GM19099 (cell line): ENCODE data around the gene LDLRAD3.

ENCODE experiments used
- POLR2A ChIP-seq: IDR thresholded peaks from 3 replicates; pipeline ENCODE4 v1.6.1; 2011; ENCODE audit warnings: low read depth; ENCODE audit not compliant: insufficient read length; ENCODE audit errors: extremely low read depth

Gene LDLRAD3

DNA sequence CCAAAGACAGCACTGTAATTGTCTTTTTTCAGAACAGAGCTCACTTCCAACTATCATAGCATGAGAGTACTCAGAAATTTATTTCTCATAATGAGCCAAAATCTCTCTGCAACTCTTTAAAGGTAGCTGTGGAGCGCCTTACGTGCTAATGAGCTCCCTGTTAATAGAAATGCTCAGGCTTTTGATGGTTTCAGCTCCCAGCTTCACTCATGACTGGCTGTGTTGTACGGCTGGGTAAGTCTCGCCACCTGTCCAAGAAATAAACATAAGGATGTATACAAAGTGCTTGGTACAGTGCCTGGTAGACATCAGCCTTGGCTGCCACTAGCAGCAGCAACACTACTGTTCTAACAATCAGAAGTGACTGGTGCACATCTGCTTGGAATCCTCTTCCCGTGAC is 109.4 kb downstream of the LDLRAD3 start:
- TF ChIP-seq POLR2A, result no peak

DNA sequence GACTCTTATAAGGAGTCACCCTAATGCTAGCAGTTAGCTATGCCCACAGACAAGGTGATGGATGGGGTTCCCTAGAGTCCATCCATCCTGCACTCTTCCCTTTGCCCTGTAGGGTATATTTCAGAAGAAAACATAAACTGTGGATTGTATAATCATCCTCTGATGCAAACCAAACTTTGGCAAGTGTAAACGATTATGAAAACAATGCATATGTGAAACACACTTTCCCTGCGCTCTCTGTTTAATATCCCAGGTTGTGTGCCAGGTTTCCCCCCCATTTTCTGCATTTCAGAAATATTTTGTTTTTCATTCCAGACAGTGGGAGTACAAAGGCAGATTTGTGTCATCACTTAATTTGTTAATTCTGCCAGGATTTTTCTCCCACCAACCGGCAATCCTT is 110.0 kb downstream of the LDLRAD3 start:
- TF ChIP-seq POLR2A, result no peak

DNA sequence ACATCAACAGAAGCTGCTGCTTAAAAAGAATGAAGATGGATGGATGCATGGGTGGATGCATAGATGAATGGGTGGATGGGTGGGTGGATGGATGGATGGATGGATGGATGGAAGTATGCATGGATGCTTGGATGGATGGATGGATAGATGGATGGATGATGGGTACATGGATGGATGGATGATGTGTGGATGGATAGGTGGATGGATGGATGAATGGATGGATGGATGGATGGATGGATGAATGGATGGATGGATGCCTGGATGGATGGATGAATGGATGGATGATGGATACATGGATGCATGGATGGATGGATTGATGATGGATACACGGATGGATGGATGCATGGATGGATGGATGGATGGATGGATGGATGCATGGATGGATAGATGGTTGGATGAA is 110.8 kb downstream of the LDLRAD3 start:
- no peak for TF ChIP-seq POLR2A

DNA sequence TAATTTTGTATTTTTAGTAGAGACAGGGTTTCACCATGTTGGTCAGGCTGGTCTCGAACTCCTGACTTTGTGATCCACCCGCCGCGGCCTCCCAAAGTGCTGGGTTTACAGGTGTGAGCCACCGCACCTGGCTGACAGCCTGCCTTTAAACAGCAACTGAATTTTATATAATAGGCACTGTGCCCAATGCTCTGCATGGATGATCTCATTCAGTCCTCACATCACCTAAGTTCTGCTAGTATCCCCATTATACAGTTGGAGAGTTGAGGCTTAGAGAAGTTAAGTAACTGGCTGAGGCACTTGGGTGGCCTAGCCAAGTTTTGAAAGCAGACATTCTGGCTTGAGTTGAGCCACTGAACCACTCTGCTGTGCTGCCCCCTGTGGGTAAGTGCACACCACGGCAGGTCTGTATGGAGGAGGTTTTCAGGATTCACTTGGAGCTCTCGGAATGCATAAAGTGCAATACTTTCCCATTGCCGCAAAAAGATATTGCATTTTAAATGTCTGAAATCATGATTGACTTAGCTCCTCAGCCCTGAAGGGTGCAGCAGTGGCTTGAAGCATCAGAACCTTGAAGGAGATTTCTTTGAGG is 112.4 kb downstream of the LDLRAD3 start:
- TF ChIP-seq POLR2A, result no peak

DNA sequence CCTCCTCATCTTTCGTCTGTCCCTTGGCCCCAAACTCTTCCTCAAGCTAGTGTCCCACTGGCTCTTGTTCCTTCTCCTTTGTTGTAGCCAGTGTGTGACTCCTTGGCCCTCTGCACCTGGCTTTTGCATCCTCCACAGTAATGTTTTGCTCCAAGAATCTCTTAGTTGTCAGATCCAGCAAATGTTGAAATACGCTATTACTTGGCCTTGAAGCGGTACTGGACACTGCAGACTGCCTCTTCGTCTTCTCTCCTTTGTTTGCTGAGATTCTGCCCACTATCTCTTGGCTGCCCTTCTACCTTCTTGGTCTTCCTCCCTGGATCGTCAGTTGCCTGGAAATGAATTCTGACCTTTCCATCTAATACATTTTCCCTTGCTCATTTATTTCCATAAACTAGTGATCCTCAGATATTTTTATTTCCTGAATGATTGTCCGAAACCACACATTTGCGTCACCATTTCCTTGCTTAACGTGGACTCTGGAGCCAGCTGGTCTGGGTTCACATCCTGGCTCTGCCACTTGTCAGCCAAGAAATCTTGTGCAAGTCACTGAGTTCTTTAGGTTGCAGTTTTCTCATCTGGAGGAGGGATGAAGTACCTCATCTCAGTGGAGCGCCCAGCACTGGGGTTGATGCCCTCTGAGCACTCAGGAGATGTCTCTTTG is 113.6 kb downstream of the LDLRAD3 start:
- no peak for TF ChIP-seq POLR2A

DNA sequence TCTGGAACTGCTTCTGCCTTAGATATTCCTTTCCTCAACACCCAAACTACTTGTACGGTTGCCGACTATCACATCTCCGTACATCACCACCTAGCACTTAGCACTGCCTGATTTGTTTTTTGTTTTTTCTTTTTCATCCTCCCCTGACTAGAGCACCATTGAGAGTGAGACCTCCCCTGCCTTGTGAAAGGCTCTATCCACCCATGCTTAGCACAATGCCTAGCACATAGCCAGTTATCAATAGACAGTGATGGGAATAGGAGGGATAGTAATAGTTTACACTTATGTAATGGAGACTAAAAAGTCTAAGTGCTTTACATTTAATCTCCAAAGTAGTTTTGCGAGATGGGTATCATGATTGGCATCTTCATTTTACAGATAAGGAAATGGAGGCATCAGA is 115.8 kb downstream of the LDLRAD3 start:
- no peak for TF ChIP-seq POLR2A

DNA sequence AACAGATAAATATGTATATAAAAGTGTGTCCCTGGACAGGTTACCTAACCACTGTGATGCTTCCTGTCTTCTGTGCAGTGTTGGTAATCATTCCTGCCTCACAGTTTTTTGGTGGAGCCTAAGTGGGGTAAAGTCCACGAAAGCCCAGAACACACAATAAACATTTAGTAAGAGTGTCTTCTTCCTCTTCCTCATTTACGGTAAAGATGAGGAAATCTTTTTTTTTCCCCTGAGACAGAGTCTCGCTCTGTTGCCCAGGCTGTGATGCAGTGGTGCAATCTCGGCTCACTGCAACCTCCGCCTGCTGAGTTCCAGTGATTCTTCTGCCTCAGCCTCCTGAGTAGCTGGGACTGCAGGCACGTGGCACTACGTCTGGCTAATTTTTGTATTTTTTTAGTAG is 117.1 kb downstream of the LDLRAD3 start:
- TF ChIP-seq POLR2A, result no peak

DNA sequence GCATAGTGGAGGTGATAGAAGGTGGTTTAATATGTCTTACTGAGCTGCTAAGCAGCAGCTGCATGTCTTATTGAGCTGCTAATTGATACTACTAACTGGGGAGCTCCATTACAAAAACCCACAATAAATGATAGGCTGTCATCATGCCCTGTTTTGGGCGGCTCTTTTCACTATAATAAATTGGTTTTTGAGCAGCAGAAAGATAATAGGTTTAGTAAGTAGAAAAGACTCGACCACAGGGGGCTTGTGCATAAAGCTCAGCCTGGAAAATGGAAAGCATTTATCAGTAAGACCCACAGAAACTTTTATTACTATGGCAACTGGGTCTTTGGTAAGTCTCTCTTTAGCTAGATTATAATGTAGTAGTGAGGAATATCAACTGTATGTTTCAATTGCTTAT is 117.6 kb downstream of the LDLRAD3 start:
- no peak for TF ChIP-seq POLR2A

DNA sequence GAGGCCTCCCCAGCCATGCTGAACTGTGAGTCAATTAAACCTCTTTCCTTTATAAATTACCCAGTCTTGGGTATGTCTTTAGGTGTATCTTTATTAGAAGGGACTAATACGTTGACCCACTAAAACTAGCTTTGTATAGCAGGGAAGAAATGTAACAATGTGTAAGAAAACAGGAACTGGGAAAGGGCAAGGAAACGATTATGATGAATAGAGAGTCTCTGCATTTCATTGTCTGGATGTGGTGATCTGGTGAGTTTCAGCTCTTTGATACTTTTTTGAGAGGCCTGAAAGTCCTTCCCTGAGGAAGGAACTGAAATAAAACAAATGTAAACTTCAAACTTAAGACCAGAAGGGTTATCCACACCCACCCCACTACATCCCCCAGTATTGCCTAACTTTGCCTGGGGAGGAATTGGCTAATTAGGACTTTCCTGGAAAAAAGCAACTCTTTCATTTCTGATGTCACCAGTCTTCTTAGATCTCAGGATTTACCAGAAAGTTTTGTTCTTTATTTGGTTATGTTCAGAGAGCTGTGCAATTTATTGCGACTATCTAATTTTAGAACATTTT is 119.0 kb downstream of the LDLRAD3 start:
- no peak for TF ChIP-seq POLR2A

DNA sequence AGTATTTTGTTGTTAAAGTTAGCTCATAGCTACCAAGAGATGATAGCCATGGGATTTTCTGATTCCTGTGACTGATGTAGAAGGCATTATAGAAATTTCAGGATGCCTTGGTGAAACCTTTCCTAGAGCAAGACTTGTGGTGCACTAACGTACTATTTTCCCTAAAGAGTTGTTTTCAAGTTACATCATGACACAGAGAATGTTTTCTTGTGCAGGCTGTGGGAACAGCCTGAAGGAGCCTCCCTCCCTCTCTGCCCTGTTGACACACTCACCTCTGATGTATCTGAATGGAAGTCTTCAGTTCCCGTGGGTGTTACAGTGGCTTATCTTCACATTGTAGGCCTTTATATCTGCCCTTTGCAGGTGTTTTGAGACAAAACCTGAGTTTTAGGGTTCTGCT is 121.6 kb downstream of the LDLRAD3 start:
- no peak for TF ChIP-seq POLR2A

DNA sequence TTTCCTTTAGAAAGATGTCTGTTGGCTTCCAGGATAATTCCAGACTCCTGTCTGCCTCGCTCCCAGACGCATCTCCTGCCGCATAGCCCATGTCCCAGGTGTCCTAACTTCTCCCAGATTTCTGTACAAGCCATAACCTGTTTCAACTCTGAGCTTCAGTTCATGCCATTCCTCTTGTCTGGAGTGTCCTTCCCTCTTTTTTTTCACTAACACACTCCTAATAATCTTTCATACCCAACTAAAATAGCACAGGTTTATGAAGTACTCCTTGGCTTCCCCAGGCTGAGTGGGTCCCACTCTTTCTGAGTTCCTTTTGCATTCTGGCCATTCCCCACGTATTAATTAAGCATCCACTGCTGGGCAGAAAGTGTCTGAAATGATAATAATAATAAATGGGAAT is 123.0 kb downstream of the LDLRAD3 start:
- TF ChIP-seq POLR2A, result no peak

DNA sequence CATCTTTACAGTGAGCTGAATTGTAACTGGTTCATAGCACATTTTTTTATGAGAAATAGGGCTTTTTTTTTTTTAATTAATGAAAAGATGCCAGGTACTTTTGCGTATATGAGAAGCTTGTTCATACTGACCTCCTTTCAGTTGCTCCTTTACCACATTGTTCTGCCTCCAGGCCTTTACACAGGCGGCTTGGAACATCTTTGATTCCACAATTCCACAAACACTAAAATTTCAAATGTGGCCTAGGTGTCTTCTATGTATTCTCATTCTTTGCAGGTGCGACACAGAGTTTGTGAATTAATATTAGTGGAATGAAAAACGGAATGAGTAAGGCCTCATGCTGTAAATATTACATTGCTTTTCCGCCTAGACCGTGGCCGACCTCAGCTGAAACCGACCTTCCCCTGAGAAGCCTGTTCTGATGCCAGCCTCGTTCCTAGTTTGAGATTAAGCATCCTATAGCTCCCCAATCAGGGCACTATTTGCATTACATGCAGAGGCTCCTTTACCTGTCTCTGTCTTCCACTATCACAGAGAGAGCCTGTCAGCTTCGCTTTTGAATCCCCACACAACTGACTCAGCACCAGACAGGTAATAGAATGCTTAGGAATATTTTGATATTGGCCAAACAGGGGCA is 125.8 kb downstream of the LDLRAD3 start:
- TF ChIP-seq POLR2A, result no peak

DNA sequence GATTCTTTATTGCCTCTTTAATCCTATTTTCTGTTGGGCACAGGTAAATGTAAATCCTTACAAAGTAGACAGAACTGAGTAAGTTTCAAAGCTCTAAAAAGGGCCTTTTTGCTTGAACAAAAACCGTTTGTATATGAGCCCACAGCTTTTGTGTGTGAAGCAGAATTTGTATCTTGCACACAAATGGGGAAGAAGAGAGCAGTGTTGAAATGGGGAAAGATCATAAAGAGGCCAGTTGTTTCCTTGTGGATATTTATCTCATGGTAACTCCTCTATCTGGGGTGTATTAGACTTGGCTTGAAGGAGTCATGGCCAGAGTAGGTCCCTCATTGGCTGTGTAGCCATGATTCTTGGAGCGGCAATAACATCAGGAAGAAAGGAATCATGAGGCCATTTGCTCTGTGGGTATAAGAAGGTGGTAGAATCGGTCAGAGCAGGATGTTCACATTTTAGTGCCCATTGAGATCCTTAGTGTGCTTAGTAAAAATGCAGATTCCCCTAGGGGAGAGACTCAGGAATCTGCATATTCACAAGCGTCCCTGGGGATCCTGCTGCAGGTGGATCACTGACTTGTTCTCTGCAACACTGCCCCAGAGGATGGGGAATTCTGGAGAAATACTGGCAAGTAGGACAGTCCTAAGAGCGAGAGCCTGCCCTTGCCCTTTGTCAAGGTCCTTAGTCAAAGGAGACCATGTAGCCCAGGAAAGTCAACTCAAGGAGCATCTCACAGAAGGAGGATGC is 126.5 kb downstream of the LDLRAD3 start:
- no peak for TF ChIP-seq POLR2A

DNA sequence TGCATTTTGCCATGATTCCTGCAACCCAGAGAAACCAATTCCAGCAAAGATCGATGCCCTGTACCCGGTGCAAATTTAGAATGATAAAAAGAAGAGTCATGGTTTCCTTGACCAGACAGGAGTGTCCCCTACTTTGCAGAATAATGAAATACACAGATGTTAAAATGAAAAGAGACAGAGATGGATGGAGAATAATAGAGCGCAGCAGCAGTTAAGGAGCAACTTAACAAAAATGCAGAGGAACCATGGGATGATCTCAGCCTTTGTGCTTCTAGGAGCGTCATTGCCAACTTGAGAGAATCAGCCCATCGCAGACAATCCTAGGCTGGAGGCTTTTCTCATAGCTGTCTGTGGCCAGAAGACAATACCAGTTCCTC is 127.1 kb downstream of the LDLRAD3 start:
- no peak for TF ChIP-seq POLR2A

DNA sequence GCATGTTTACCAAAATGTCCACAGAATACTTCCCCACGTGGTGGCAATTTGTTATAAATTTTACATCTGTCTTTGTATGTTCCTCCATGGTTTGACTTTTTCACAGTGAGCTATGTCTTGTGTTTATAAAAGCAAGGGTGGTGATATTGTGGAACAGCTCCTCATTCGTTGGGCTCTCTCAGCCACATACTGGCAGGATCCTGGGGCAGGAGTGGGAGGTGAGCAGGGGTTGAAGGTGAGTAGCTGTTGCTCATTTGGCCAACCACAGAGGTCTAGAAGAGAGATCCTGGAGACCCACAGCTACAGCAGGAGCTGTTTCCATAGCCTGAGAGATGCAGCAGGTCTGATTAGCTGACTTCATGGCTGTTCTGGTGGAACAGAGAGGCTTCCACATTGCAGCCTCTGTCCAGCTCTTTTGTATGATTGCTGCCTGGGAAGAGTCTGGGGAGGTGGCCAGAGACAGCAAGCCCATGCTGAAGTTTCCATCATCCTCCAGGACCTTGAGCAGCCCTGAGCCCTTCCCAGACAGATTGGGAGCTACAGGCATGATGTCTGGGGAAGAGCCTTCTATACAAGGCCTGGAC is 128.1 kb downstream of the LDLRAD3 start:
- TF ChIP-seq POLR2A, result no peak
